ENCODE results near the gene CNOT10. TPM values are rescaled to one million over a fixed set of nuclear protein-coding genes. Genes with fewer than 3 reads are reported as not detected.
"Not testable (repeated sequence)": the region's sequence is repeated elsewhere in the genome, so short reads cannot be mapped to it uniquely, and the experiment has no call there.

The CNOT10 gene
- total RNA-seq, 4 donors from 2014 or later = 12.7 to 24.2 (median 19.7) TPM

DNA sequence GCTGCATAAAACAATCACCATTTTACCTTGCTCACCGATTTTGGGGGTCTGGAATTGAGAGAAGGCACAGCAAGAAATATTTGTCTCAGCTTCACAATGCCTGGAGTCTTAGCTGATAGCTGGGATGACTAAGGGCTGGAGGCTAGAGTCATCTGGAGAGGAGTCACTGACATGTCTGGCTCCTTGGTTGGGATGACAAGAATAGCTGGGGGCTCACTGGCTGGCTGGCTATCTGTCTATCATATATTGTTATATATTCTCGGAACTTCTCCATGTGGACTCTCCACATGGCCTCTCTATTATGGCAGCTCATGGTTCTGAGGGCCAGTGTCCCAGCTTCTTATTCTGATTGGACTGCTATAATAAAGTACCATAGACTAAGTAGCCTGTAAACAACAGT, 112.8 kb downstream of the CNOT10 start:
- 61 to 81% methylated on average over 2 of the region's 2 CpGs for WGBS, 2 donors

GRCh38 chr3:32801440-32801839, 116.5 kb downstream of the CNOT10 start:
- H3K27ac ChIP-seq; DNase-seq; H3K36me3 ChIP-seq; H3K9me3 ChIP-seq; H3K4me1 ChIP-seq; H3K27me3 ChIP-seq; H3K4me3 ChIP-seq; intact Hi-C loops (cut with DNase I): not testable (repeated sequence)
- 87 to 94% methylated on average over 5 of the region's 5 CpGs for WGBS, 2 donors

More for the DNA sequence above, 112.8 kb downstream of the CNOT10 start:
- Histone ChIP-seq H3K27me3 (peaks cover 0 to 5% (median 0%) of the 10 kb centered on the region in 4 donors), H3K4me3 (no peak overlapping the region), H3K4me1 (no peaks in the 10 kb centered on the region), H3K9me3 (no peaks in the 10 kb centered on the region), H3K36me3 (no peaks in the 10 kb centered on the region), H3K27ac (no peak overlapping the region)
- intact Hi-C loops (cut with DNase I) = no loop called here
- DNase-seq = no peak
- TF ChIP-seq, protein P1, sequence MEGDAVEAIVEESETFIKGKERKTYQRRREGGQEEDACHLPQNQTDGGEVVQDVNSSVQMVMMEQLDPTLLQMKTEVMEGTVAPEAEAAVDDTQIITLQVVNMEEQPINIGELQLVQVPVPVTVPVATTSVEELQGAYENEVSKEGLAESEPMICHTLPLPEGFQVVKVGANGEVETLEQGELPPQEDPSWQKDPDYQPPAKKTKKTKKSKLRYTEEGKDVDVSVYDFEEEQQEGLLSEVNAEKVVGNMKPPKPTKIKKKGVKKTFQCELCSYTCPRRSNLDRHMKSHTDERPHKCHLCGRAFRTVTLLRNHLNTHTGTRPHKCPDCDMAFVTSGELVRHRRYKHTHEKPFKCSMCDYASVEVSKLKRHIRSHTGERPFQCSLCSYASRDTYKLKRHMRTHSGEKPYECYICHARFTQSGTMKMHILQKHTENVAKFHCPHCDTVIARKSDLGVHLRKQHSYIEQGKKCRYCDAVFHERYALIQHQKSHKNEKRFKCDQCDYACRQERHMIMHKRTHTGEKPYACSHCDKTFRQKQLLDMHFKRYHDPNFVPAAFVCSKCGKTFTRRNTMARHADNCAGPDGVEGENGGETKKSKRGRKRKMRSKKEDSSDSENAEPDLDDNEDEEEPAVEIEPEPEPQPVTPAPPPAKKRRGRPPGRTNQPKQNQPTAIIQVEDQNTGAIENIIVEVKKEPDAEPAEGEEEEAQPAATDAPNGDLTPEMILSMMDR (IDR thresholded peaks at IDR 0.05) = no peak
- TF ChIP-seq POLR2A (IDR thresholded peaks at IDR 0.05) = no peak

- WGBS, 2 donors = 11% methylated on average over 2 of the region's 2 CpGs
- intact Hi-C loops (cut with DNase I) = no loop called here
- Histone ChIP-seq H3K27ac (no peak overlapping the region), H3K4me1 (peaks cover 12 to 21% (median 17%) of the 10 kb centered on the region in 3 donors), H3K27me3 (peaks cover 0 to 46% (median 8%) of the 10 kb centered on the region in 4 donors), H3K4me3 (no peak overlapping the region), H3K36me3 (no peaks in the 10 kb centered on the region), H3K9me3 (no peaks in the 10 kb centered on the region)
- no peak for DNase-seq
- TF ChIP-seq POLR2A (IDR thresholded peaks at IDR 0.05) = no peak
- TF ChIP-seq, protein P1 (IDR thresholded peaks at IDR 0.05) = no peak
These were observed 128.2 kb downstream of the CNOT10 start for GRCh38 chr3:32813180-32813579.

GRCh38 chr3:32814361-32814760, 129.4 kb downstream of the CNOT10 start:
- Histone ChIP-seq H3K36me3 (no peaks in the 10 kb centered on the region), H3K27me3 (peaks cover 1 to 58% (median 17%) of the 10 kb centered on the region in 4 donors), H3K27ac (no peak overlapping the region), H3K4me1 (peaks cover 15 to 31% (median 25%) of the 10 kb centered on the region in 3 donors), H3K9me3 (no peaks in the 10 kb centered on the region), H3K4me3 (no peak overlapping the region)
- intact Hi-C loops (cut with DNase I) = no loop called here
- no peak for DNase-seq
- TF ChIP-seq, protein P1 (IDR thresholded peaks at IDR 0.05) = no peak
- TF ChIP-seq POLR2A (IDR thresholded peaks at IDR 0.05) = no peak
- 60% methylated on average over 6 of the region's 6 CpGs for WGBS, 2 donors

DNA sequence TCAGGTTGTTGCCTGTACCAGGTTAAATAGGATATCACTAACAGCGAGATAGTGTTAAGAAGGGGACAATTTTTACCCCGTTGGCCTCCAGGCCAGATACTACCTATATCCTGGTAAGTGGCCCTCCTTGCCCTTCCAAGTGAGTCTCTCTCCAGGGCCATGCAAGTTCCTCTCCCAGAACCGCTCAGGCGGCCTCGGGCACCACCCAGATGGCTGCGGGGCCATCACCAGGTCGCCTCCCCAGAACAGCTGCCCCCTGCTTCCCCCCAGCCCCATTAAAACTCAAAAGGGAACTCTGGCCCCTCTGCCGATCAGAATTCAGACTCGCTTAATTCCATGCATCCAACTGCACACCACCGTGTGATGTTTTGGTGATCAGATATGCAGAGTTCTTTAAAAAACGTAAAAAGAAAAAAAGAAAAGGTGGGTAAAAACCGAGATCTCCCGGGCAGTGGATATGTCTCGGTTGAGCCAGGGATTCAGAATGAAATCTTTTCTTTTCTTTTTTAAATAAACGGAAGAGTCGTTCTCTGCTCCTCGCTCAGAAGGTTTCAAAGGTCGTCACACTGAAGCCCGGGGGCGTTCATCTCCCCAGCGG, 131.0 kb downstream of the CNOT10 start:
- WGBS, 2 donors = 30 to 31% methylated on average over 19 to 21 of the region's 21 CpGs
- no peak for TF ChIP-seq POLR2A (IDR thresholded peaks at IDR 0.05)
- TF ChIP-seq, protein P1 (IDR thresholded peaks at IDR 0.05) = no peak
- H3K27ac ChIP-seq = no peak overlapping the region
- H3K27me3 ChIP-seq = peaks cover 8 to 73% (median 26%) of the 10 kb centered on the region in 4 donors
- H3K4me1 ChIP-seq = peaks cover 15 to 31% (median 25%) of the 10 kb centered on the region in 3 donors
- peak overlapping the region in 2 of 4 donors; percentile 43 to 62 for H3K4me3 ChIP-seq
- DNase-seq = no peak
- H3K9me3 ChIP-seq = peaks cover 0 to 5% (median 0%) of the 10 kb centered on the region in 3 donors
- no peaks in the 10 kb centered on the region for H3K36me3 ChIP-seq
- intact Hi-C loops (cut with DNase I) = no loop called here

All from esophagus squamous epithelium (tissue), 5 donors.